Measurements from ENCODE around the gene TOGARAM2.
A peak's percentile ranks its signal among the peaks of the same experiment; 100 is the strongest.
"Not testable (repeated sequence)": the region's sequence is repeated elsewhere in the genome, so short reads cannot be mapped to it uniquely, and the experiment has no call there.

TOGARAM2 gene

DNA sequence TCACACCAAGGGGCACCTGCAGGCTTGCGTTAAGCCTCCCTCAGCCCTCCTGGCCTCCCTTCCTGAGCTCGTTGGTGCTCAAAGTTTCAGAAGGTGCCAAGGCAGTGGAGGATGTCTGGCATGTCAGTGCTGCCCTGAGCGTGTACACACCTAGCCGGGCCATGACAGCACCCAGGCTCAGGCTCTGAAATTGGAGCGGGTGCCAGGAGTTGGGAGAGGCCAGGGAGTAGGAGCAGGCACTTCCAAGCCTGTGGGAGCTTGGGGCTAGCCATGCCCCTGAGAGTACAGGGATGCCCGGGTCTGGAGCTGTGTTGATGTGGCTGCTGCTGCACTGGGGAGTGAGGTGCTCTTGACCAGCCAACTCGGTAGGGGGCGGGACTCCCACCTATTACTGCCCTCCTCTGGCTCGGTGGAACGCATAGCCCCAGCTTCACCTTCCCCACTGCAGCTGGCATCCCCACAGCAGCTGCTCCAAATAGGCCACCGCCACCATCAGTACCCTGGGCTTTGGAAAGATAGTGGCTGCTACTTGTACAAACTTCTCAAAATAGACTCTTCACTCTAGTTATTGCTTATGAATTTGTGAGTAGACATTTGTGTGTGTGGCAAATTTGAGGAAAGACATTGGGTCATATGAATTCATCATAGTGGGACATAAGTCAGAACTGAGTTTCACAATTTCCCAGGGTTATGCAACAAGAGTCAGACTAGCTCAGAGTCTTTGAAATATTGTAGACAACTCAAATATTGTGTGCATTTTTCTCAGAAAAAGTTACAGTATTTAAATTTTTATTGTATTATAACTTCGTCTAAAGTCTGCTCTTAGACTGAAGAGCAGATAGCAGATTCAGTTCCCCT lies 100.0 kb downstream of the TOGARAM2 start:
- no peak for DNase-seq (ENCODE audit: low spot score)
- H3K27ac ChIP-seq: peak overlapping the region in 1 of 2 donors; percentile 65
- no peak overlapping the region for H3K4me3 ChIP-seq
- TF ChIP-seq CTCF (IDR thresholded peaks at IDR 0.05): no peak

DNA sequence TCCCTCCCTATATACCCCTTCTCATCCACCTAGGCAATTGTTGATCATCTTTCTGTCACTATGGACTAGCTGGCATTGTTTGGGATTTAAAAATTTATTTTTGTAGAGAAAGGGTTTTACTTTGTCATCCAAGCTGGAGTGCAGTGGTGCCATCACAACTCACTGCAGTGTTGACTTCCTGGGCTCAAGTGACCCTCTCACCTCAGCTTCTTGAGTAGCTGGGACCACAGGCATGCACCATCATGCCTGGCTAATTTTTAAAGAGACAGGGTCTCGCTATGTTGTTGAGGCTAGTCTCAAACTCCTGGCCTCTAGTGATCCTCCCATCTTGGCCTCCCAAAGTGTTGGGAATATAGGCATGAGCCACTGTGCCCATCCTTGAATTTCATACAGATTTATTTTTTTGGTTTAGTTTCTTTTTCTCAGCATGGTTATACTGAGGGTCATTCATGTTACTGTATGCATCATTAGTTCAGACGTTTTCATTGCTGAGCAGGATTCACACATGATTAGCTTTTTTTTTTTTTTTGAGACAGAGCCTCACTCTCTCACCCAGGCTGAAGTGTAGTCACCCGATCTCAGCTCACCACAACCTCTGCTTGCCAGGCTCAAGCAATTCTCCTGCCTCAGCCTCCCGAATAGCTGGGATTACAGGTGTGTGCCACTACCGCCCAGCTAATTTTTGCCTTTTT lies 101.9 kb downstream of the TOGARAM2 start:
- no peak overlapping the region for H3K27ac ChIP-seq
- DNase-seq (ENCODE audit: low spot score): no peak
- no peak for TF ChIP-seq CTCF (IDR thresholded peaks at IDR 0.05)
- no peak overlapping the region for H3K4me3 ChIP-seq

DNA sequence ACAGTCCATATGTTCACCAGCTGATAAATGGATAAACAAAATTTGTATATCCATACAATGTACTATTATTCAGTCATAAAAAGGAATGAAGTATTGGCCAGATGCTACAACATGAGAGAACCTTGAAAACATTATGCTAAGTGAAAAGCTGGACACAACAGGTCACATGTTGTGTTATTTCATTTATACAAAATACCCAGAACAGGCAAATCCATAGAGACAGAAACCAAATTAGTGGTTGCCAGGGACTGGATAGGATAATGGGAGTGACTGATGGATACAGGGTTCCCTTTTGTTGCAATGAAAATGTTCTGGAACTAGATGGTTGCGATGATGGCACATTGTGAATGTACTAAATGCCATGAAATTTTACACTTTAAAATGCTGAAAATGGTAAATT lies 103.5 kb downstream of the TOGARAM2 start:
- H3K4me3 ChIP-seq: no peak overlapping the region
- TF ChIP-seq CTCF (IDR thresholded peaks at IDR 0.05): no peak
- DNase-seq (ENCODE audit: low spot score): no peak
- H3K27ac ChIP-seq: no peak overlapping the region

DNA sequence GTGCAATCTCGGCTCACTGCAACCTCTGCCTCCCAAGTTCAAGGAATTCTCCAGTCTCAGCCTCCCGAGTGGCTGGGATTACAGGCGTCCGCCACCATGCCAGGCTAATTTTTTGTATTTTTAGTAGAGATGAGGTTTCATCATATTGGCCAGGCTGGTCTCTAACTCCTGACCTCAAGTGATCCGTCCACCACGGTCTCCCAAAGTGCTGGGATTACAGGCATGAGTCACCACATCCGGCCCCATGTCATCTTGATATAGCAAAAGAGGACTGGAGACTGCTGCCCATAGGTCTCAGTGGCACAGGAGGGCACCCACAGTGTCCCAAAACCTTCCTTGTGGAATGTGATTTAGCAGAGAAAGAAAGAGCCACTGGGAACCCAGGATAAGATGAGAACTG lies 109.2 kb downstream of the TOGARAM2 start:
- DNase-seq (ENCODE audit: low spot score); H3K4me3 ChIP-seq; H3K27ac ChIP-seq: not testable (repeated sequence)

GRCh38 chr2:29096969-29097368 lies 115.9 kb downstream of the TOGARAM2 start:
- no peak for DNase-seq (ENCODE audit: low spot score)
- H3K27ac ChIP-seq: no peak overlapping the region
- no peak overlapping the region for H3K4me3 ChIP-seq
- TF ChIP-seq CTCF (IDR thresholded peaks at IDR 0.05): no peak

DNA sequence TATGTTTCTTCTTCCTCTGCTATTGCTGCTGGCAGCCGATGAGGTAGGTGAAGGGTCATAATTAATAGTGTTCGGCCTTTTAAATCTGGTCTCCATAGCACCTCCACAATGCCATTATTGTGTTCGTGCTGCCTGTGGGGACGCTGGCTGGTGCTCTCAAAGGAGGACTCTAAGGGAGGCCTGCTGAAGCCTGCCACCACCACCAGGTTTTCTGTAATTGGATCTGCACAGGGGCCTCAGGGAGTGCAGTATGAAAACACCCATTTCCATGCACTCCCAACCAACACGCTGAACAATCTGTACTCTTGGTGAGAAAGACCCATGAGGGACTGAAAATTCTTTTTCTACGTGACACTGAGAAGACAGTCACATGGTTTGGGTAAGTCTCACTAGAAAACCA lies 116.5 kb downstream of the TOGARAM2 start:
- Histone ChIP-seq H3K27ac (no peak overlapping the region), H3K4me3 (no peak overlapping the region)
- no peak for DNase-seq (ENCODE audit: low spot score)
- no peak for TF ChIP-seq CTCF (IDR thresholded peaks at IDR 0.05)

DNA sequence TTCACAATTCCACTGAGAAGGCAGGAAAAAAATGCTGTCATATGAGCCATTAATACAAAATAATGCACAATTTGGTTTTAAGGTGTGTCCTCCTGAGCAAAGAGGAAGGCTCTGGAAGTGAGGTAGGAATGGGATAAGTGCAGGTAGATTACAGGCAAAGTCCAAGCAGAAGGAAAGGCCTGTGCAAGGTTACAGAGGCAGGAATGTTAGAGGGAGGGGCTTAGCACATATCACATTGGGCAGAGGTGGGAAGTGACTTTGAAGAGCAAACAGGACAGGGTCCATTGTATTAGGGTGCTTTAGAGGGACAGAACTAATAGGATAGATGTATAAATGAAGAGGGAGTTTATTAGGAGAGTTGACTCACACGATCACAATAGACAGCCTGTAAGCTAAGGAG lies 119.5 kb downstream of the TOGARAM2 start:
- no peak for DNase-seq (ENCODE audit: low spot score)
- Histone ChIP-seq H3K27ac (no peak overlapping the region), H3K4me3 (no peak overlapping the region)
- TF ChIP-seq CTCF (IDR thresholded peaks at IDR 0.05): no peak
